ENCODE results near the gene RIOK3.
"Not testable (repeated sequence)": the region's sequence is repeated elsewhere in the genome, so short reads cannot be mapped to it uniquely, and the experiment has no call there.

Gene RIOK3

GRCh38 chr18:23460285-23461273 is 7.5 kb downstream of the RIOK3 start:
- DNase-seq (ENCODE audit: low spot score) = no peak
- Mint-ChIP-seq H3K4me1 (ENCODE audit: low read depth) (peaks cover 36% of the 10 kb centered on the region), H3K27me3 (ENCODE audit: low read depth) (no peaks in the 10 kb centered on the region), H3K4me3 (no peak overlapping the region), H3K27ac (no peak overlapping the region), H3K9me3 (no peaks in the 10 kb centered on the region), H3K36me3 (ENCODE audit: low read depth) (peaks cover 47% of the 10 kb centered on the region)

GRCh38 chr18:23462876-23463275 is 9.8 kb downstream of the RIOK3 start:
- no peak for DNase-seq (ENCODE audit: low spot score)
- Mint-ChIP-seq H3K4me1 (ENCODE audit: low read depth) (peaks cover 27% of the 10 kb centered on the region), H3K27me3 (ENCODE audit: low read depth) (no peaks in the 10 kb centered on the region), H3K27ac (no peak overlapping the region), H3K4me3 (no peak overlapping the region), H3K36me3 (ENCODE audit: low read depth) (peaks cover 46% of the 10 kb centered on the region), H3K9me3 (no peaks in the 10 kb centered on the region)

DNA sequence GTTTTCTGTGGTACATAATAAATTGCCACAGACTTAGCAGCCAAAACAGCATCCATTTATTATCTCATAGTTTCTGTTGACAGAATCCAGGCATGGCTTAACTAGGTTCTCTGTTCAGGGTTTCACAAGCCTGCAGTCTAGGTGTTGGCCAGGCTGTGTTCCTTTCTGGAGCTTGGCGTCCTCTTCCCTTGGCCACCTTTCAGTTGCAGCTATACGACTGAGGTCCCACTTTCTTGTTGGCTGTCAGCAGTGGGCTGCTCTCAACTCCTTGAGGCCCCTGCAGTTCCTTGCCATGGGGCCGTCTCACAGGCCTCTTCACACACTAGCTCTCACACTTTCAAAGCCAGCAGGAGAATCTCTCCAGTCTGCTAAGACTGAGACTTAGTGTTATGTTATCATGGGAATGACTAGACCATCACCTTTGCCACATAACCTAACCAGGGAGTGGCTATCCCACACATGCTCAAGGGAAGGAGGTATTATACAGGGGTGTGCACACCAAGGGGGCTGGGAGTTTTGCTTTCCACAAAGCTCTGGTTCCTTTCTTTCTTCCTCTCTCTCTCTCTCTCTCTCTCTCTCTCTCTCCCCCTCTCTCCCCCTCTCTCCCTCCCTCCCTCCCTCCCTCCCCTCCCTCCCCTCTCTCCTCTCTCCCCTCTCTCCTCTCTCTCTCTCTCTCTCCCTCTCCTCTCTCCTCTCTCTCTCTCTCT is 15.8 kb downstream of the RIOK3 start:
- H3K27ac Mint-ChIP-seq = no peak overlapping the region
- H3K36me3 Mint-ChIP-seq (ENCODE audit: low read depth) = peaks cover 36% of the 10 kb centered on the region
- peaks cover 3% of the 10 kb centered on the region for H3K4me1 Mint-ChIP-seq (ENCODE audit: low read depth)
- H3K9me3 Mint-ChIP-seq = no peaks in the 10 kb centered on the region
- no peak for DNase-seq (ENCODE audit: low spot score)
- H3K27me3 Mint-ChIP-seq (ENCODE audit: low read depth) = no peaks in the 10 kb centered on the region
- no peak overlapping the region for H3K4me3 Mint-ChIP-seq

- peaks cover 3% of the 10 kb centered on the region for H3K4me1 Mint-ChIP-seq (ENCODE audit: low read depth)
- H3K36me3 Mint-ChIP-seq (ENCODE audit: low read depth) = peaks cover 36% of the 10 kb centered on the region
- no peaks in the 10 kb centered on the region for H3K27me3 Mint-ChIP-seq (ENCODE audit: low read depth)
- H3K9me3 Mint-ChIP-seq = no peaks in the 10 kb centered on the region
- H3K4me3 Mint-ChIP-seq = no peak overlapping the region
- no peak for DNase-seq (ENCODE audit: low spot score)
- no peak overlapping the region for H3K27ac Mint-ChIP-seq
Measured at GRCh38 chr18:23470620-23471387, 17.7 kb downstream of the RIOK3 start.

- DNase-seq (ENCODE audit: low spot score) = no peak
- H3K27ac Mint-ChIP-seq = no peak overlapping the region
- H3K4me1 Mint-ChIP-seq (ENCODE audit: low read depth) = peaks cover 3% of the 10 kb centered on the region
- H3K36me3 Mint-ChIP-seq (ENCODE audit: low read depth) = peaks cover 38% of the 10 kb centered on the region
- H3K27me3 Mint-ChIP-seq (ENCODE audit: low read depth) = no peaks in the 10 kb centered on the region
- no peaks in the 10 kb centered on the region for H3K9me3 Mint-ChIP-seq
- H3K4me3 Mint-ChIP-seq = no peak overlapping the region
Measured at GRCh38 chr18:23471486-23471885, 18.4 kb downstream of the RIOK3 start.

GRCh38 chr18:23479829-23480505 is 26.9 kb downstream of the RIOK3 start:
- Mint-ChIP-seq H3K27ac (no peak overlapping the region), H3K4me1 (ENCODE audit: low read depth) (peaks cover 4% of the 10 kb centered on the region), H3K27me3 (ENCODE audit: low read depth) (no peaks in the 10 kb centered on the region), H3K4me3 (no peak overlapping the region), H3K36me3 (ENCODE audit: low read depth) (peaks cover 51% of the 10 kb centered on the region), H3K9me3 (no peaks in the 10 kb centered on the region)
- no peak for DNase-seq (ENCODE audit: low spot score)

GRCh38 chr18:23484561-23485182 is 31.6 kb downstream of the RIOK3 start:
- no peaks in the 10 kb centered on the region for H3K9me3 Mint-ChIP-seq
- no peaks in the 10 kb centered on the region for H3K27me3 Mint-ChIP-seq (ENCODE audit: low read depth)
- DNase-seq (ENCODE audit: low spot score) = no peak
- peaks cover 21% of the 10 kb centered on the region for H3K36me3 Mint-ChIP-seq (ENCODE audit: low read depth)
- H3K27ac Mint-ChIP-seq = no peak overlapping the region
- no peak overlapping the region for H3K4me3 Mint-ChIP-seq
- peaks cover 21% of the 10 kb centered on the region for H3K4me1 Mint-ChIP-seq (ENCODE audit: low read depth)

DNA sequence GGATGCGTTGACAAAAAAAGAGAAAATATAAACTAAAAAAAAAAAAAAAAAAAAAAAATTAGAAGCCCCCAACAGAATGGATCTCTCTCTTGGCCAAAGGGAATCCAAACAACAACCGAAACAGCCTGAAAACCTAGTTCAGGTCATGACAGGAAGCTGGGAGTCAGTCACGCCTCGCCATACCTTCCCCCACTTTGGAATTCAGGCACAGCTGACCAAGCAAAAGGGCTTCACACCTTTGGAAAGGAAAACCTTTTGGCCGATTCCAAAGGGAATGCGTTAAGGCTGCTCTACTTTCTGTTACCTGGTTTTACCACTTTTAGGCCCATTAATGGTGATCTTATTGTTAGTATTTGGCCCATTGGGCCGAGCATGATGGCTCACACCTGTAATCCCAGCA is 32.3 kb downstream of the RIOK3 start:
- H3K4me1 Mint-ChIP-seq (ENCODE audit: low read depth) = peaks cover 21% of the 10 kb centered on the region
- peaks cover 3% of the 10 kb centered on the region for H3K9me3 Mint-ChIP-seq
- DNase-seq (ENCODE audit: low spot score) = no peak
- H3K4me3 Mint-ChIP-seq = no peak overlapping the region
- H3K27me3 Mint-ChIP-seq (ENCODE audit: low read depth) = no peaks in the 10 kb centered on the region
- H3K36me3 Mint-ChIP-seq (ENCODE audit: low read depth) = peaks cover 14% of the 10 kb centered on the region
- H3K27ac Mint-ChIP-seq = no peak overlapping the region

- DNase-seq (ENCODE audit: low spot score) = peak; percentile 51
- H3K36me3 Mint-ChIP-seq (ENCODE audit: low read depth) = peaks cover 5% of the 10 kb centered on the region
- no peaks in the 10 kb centered on the region for H3K27me3 Mint-ChIP-seq (ENCODE audit: low read depth)
- H3K4me3 Mint-ChIP-seq = peak overlapping the region; percentile 71
- H3K9me3 Mint-ChIP-seq = peaks cover 5% of the 10 kb centered on the region
- H3K27ac Mint-ChIP-seq = peak overlapping the region; percentile 80
- peaks cover 21% of the 10 kb centered on the region for H3K4me1 Mint-ChIP-seq (ENCODE audit: low read depth)
Measured at GRCh38 chr18:23487738-23488570, 34.9 kb downstream of the RIOK3 start.

DNA sequence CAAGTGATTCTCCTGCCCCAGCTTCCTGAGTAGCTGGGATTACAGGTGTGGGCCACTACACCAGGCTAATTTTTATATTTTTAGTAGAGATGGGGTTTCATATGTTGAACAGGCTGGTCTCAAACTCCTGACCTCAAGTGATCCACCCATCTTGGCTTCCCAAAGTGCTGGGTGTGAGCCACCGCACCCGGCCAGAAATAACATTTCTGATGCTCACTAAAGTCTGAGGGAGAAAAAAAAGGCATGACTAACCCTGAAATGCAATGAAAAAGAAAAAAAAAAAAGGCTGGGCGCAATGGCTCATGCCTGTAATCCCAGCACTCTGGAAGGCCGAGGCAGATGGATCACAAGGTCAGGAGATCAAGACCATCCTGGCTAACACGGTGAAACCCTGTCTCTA is 36.5 kb downstream of the RIOK3 start:
- not testable (repeated sequence) for H3K9me3 Mint-ChIP-seq; H3K36me3 Mint-ChIP-seq (ENCODE audit: low read depth); H3K27ac Mint-ChIP-seq; H3K4me3 Mint-ChIP-seq; DNase-seq (ENCODE audit: low spot score); H3K27me3 Mint-ChIP-seq (ENCODE audit: low read depth)
- H3K4me1 Mint-ChIP-seq (ENCODE audit: low read depth) = peaks cover 17% of the 10 kb centered on the region

- DNase-seq (ENCODE audit: low spot score) = no peak
- Mint-ChIP-seq H3K4me3 (no peak overlapping the region), H3K27me3 (ENCODE audit: low read depth) (no peaks in the 10 kb centered on the region), H3K9me3 (peaks cover 5% of the 10 kb centered on the region), H3K4me1 (ENCODE audit: low read depth) (peaks cover 6% of the 10 kb centered on the region), H3K36me3 (ENCODE audit: low read depth) (no peaks in the 10 kb centered on the region), H3K27ac (no peak overlapping the region)
Measured at GRCh38 chr18:23493654-23494053, 40.6 kb downstream of the RIOK3 start.

- Mint-ChIP-seq H3K4me3 (no peak overlapping the region), H3K9me3 (peaks cover 5% of the 10 kb centered on the region), H3K27ac (no peak overlapping the region), H3K4me1 (ENCODE audit: low read depth) (peaks cover 12% of the 10 kb centered on the region), H3K36me3 (ENCODE audit: low read depth) (no peaks in the 10 kb centered on the region), H3K27me3 (ENCODE audit: low read depth) (no peaks in the 10 kb centered on the region)
- no peak for DNase-seq (ENCODE audit: low spot score)
Measured at GRCh38 chr18:23494992-23495391, 41.9 kb downstream of the RIOK3 start.
